ENCODE data around the gene TBC1D13. TPM values are rescaled to one million over a fixed set of nuclear protein-coding genes. Genes with fewer than 3 reads are reported as not detected.
A peak's percentile ranks its signal among the peaks of the same experiment; 100 is the strongest.

Gene TBC1D13
- total RNA-seq, 5 donors from 2014 or later (not counting 1 experiment from before 2014, with no cell fraction given), result 27.6 to 34.3 (median 31.8) TPM

GRCh38 chr9:128802482-128802881, 15.4 kb downstream of the TBC1D13 start:
- no peak overlapping the region for H3K27ac ChIP-seq (ENCODE audit: low read length)
- POLR2A ChIA-PET, result no interaction called here
- Mint-ChIP-seq H3K4me1 (no peaks in the 10 kb centered on the region), H3K27me3 (no peaks in the 10 kb centered on the region), H3K36me3 (peaks cover 42% of the 10 kb centered on the region), H3K4me3 (no peak overlapping the region), H3K27ac (no peak overlapping the region), H3K9me3 (no peaks in the 10 kb centered on the region)
- H3K9me3 ChIP-seq, result no peaks in the 10 kb centered on the region
- no peaks in the 10 kb centered on the region for H3K4me1 ChIP-seq (ENCODE audit: control insufficient read depth in 1 of 2, extremely low read depth in 1 of 2, insufficient read depth in 2 of 2, low read length in 2 of 2)
- CTCF ChIA-PET, result no interaction called here
- DNase-seq, result no peak
- no peak for ATAC-seq (replicated peaks in 1 of 4)
- H3K36me3 ChIP-seq (ENCODE audit: control insufficient read depth in 2 of 2, extremely low read depth in 1 of 2, insufficient read depth in 1 of 2, low read length in 1 of 2), result peaks cover 21 to 69% of the 10 kb centered on the region in 2 donors
- no peaks in the 10 kb centered on the region for H3K27me3 ChIP-seq (replicated peaks in 1 of 2; ENCODE audit: control insufficient read depth in 2 of 2, extremely low read depth in 1 of 2, insufficient read depth in 2 of 2, low read length in 1 of 2)
- 96% methylated on average over 4 of the region's 4 CpGs for WGBS (ENCODE audit: insufficient coverage)
- no peak overlapping the region for H3K4me3 ChIP-seq (ENCODE audit: control insufficient read depth in 1 of 2, extremely low read depth in 1 of 2, low read length in 1 of 2)

GRCh38 chr9:128805661-128806060, 18.6 kb downstream of the TBC1D13 start:
- 98% methylated on average over 14 of the region's 14 CpGs for WGBS (ENCODE audit: insufficient coverage)
- POLR2A ChIA-PET, result no interaction called here
- Histone ChIP-seq H3K27ac (ENCODE audit: low read length) (no peak overlapping the region), H3K9me3 (no peaks in the 10 kb centered on the region), H3K4me1 (ENCODE audit: control insufficient read depth in 1 of 2, extremely low read depth in 1 of 2, insufficient read depth in 2 of 2, low read length in 2 of 2) (no peaks in the 10 kb centered on the region), H3K4me3 (ENCODE audit: control insufficient read depth in 1 of 2, extremely low read depth in 1 of 2, low read length in 1 of 2) (no peak overlapping the region), H3K27me3 (replicated peaks in 1 of 2; ENCODE audit: control insufficient read depth in 2 of 2, extremely low read depth in 1 of 2, insufficient read depth in 2 of 2, low read length in 1 of 2) (no peaks in the 10 kb centered on the region), H3K36me3 (ENCODE audit: control insufficient read depth in 2 of 2, extremely low read depth in 1 of 2, insufficient read depth in 1 of 2, low read length in 1 of 2) (peaks cover 16 to 50% of the 10 kb centered on the region in 2 donors)
- no peaks in the 10 kb centered on the region for H3K27me3 Mint-ChIP-seq
- no peak for DNase-seq
- H3K27ac Mint-ChIP-seq, result no peak overlapping the region
- H3K4me1 Mint-ChIP-seq, result no peaks in the 10 kb centered on the region
- ATAC-seq (replicated peaks in 1 of 4), result no peak
- CTCF ChIA-PET, result no interaction called here
- peaks cover 32% of the 10 kb centered on the region for H3K36me3 Mint-ChIP-seq
- no peaks in the 10 kb centered on the region for H3K9me3 Mint-ChIP-seq
- no peak overlapping the region for H3K4me3 Mint-ChIP-seq

GRCh38 chr9:128807827-128808226, 20.8 kb downstream of the TBC1D13 start:
- no peaks in the 10 kb centered on the region for H3K9me3 ChIP-seq
- H3K27me3 Mint-ChIP-seq, result no peaks in the 10 kb centered on the region
- H3K9me3 Mint-ChIP-seq, result no peaks in the 10 kb centered on the region
- peaks cover 16 to 43% of the 10 kb centered on the region in 2 donors for H3K36me3 ChIP-seq (ENCODE audit: control insufficient read depth in 2 of 2, extremely low read depth in 1 of 2, insufficient read depth in 1 of 2, low read length in 1 of 2)
- H3K36me3 Mint-ChIP-seq, result peaks cover 23% of the 10 kb centered on the region
- ATAC-seq (replicated peaks in 1 of 4) (no peak), DNase-seq (no peak)
- H3K4me3 Mint-ChIP-seq, result no peak overlapping the region
- 84% methylated on average over 14 of the region's 14 CpGs for WGBS (ENCODE audit: insufficient coverage)
- H3K4me1 ChIP-seq (ENCODE audit: control insufficient read depth in 1 of 2, extremely low read depth in 1 of 2, insufficient read depth in 2 of 2, low read length in 2 of 2), result no peaks in the 10 kb centered on the region
- no peak overlapping the region for H3K27ac ChIP-seq (ENCODE audit: low read length)
- no peaks in the 10 kb centered on the region for H3K4me1 Mint-ChIP-seq
- ChIA-PET CTCF (no interaction called here), POLR2A (no interaction called here)
- no peak overlapping the region for H3K4me3 ChIP-seq (ENCODE audit: control insufficient read depth in 1 of 2, extremely low read depth in 1 of 2, low read length in 1 of 2)
- H3K27me3 ChIP-seq (replicated peaks in 1 of 2; ENCODE audit: control insufficient read depth in 2 of 2, extremely low read depth in 1 of 2, insufficient read depth in 2 of 2, low read length in 1 of 2), result no peaks in the 10 kb centered on the region
- H3K27ac Mint-ChIP-seq, result no peak overlapping the region

GRCh38 chr9:128808543-128808942, 21.5 kb downstream of the TBC1D13 start:
- POLR2A ChIA-PET, result interaction anchor here in 1 of 2 donors (0.6 kb wide), 1 partner anchor 100 kb away, joined by 11 read pairs; no protein-coding TSS in a partner anchor

GRCh38 chr9:128809036-128809599, 22.1 kb downstream of the TBC1D13 start:
- 94% methylated on average over 11 of the region's 12 CpGs for WGBS (ENCODE audit: insufficient coverage)
- Histone ChIP-seq H3K27ac (ENCODE audit: low read length) (no peak overlapping the region), H3K27me3 (replicated peaks in 1 of 2; ENCODE audit: control insufficient read depth in 2 of 2, extremely low read depth in 1 of 2, insufficient read depth in 2 of 2, low read length in 1 of 2) (no peaks in the 10 kb centered on the region), H3K4me1 (ENCODE audit: control insufficient read depth in 1 of 2, extremely low read depth in 1 of 2, insufficient read depth in 2 of 2, low read length in 2 of 2) (no peaks in the 10 kb centered on the region), H3K4me3 (ENCODE audit: control insufficient read depth in 1 of 2, extremely low read depth in 1 of 2, low read length in 1 of 2) (no peak overlapping the region), H3K36me3 (ENCODE audit: control insufficient read depth in 2 of 2, extremely low read depth in 1 of 2, insufficient read depth in 1 of 2, low read length in 1 of 2) (peaks cover 16 to 32% of the 10 kb centered on the region in 2 donors), H3K9me3 (no peaks in the 10 kb centered on the region)
- Mint-ChIP-seq H3K4me3 (no peak overlapping the region), H3K27ac (no peak overlapping the region), H3K27me3 (no peaks in the 10 kb centered on the region), H3K4me1 (no peaks in the 10 kb centered on the region), H3K9me3 (no peaks in the 10 kb centered on the region), H3K36me3 (peaks cover 11% of the 10 kb centered on the region)
- ChIA-PET CTCF (no interaction called here), POLR2A (interaction anchor here in 1 of 2 donors (0.6 kb wide), 1 partner anchor 101 kb away, joined by 11 read pairs; no protein-coding TSS in a partner anchor)
- DNase-seq (no peak), ATAC-seq (replicated peaks in 1 of 4) (peak in 1 of 4 experiments; percentile 41)

More at GRCh38 chr9:128808543-128808942, 21.5 kb downstream of the TBC1D13 start:
- peak overlapping the region in 1 of 2 donors; percentile 15 for H3K27ac Mint-ChIP-seq
- Histone ChIP-seq H3K27me3 (replicated peaks in 1 of 2; ENCODE audit: control insufficient read depth in 2 of 2, extremely low read depth in 1 of 2, insufficient read depth in 2 of 2, low read length in 1 of 2) (no peaks in the 10 kb centered on the region), H3K27ac (ENCODE audit: low read length) (no peak overlapping the region), H3K9me3 (no peaks in the 10 kb centered on the region), H3K4me3 (ENCODE audit: control insufficient read depth in 1 of 2, extremely low read depth in 1 of 2, low read length in 1 of 2) (no peak overlapping the region), H3K36me3 (ENCODE audit: control insufficient read depth in 2 of 2, extremely low read depth in 1 of 2, insufficient read depth in 1 of 2, low read length in 1 of 2) (peaks cover 16 to 37% of the 10 kb centered on the region in 2 donors), H3K4me1 (ENCODE audit: control insufficient read depth in 1 of 2, extremely low read depth in 1 of 2, insufficient read depth in 2 of 2, low read length in 2 of 2) (no peaks in the 10 kb centered on the region)
- no peaks in the 10 kb centered on the region for H3K4me1 Mint-ChIP-seq
- DNase-seq, result no peak
- CTCF ChIA-PET, result no interaction called here
- WGBS (ENCODE audit: insufficient coverage), result 83% methylated on average over 1 of the region's 3 CpGs
- H3K4me3 Mint-ChIP-seq, result no peak overlapping the region
- H3K9me3 Mint-ChIP-seq, result no peaks in the 10 kb centered on the region
- H3K36me3 Mint-ChIP-seq, result peaks cover 17% of the 10 kb centered on the region
- no peak for ATAC-seq (replicated peaks in 1 of 4)
- H3K27me3 Mint-ChIP-seq, result no peaks in the 10 kb centered on the region

- Mint-ChIP-seq H3K4me3 (no peak overlapping the region), H3K36me3 (peaks cover 11% of the 10 kb centered on the region), H3K27me3 (no peaks in the 10 kb centered on the region), H3K4me1 (no peaks in the 10 kb centered on the region), H3K27ac (no peak overlapping the region), H3K9me3 (no peaks in the 10 kb centered on the region)
- peaks cover 15 to 30% of the 10 kb centered on the region in 2 donors for H3K36me3 ChIP-seq (ENCODE audit: control insufficient read depth in 2 of 2, extremely low read depth in 1 of 2, insufficient read depth in 1 of 2, low read length in 1 of 2)
- no peaks in the 10 kb centered on the region for H3K9me3 ChIP-seq
- no peaks in the 10 kb centered on the region for H3K27me3 ChIP-seq (replicated peaks in 1 of 2; ENCODE audit: control insufficient read depth in 2 of 2, extremely low read depth in 1 of 2, insufficient read depth in 2 of 2, low read length in 1 of 2)
- ChIA-PET POLR2A (interaction anchor here in 1 of 2 donors (0.6 kb wide), 1 partner anchor 88 kb away, joined by 3 read pairs; no protein-coding TSS in a partner anchor), CTCF (interaction anchor here in 1 of 2 donors (0.6 kb wide), 1 partner anchor 385 kb away, joined by 3 read pairs; no protein-coding TSS in a partner anchor)
- ATAC-seq (replicated peaks in 1 of 4) (peak in 1 of 4 experiments; percentile 14), DNase-seq (no peak)
- H3K4me1 ChIP-seq (ENCODE audit: control insufficient read depth in 1 of 2, extremely low read depth in 1 of 2, insufficient read depth in 2 of 2, low read length in 2 of 2), result no peaks in the 10 kb centered on the region
- H3K27ac ChIP-seq (ENCODE audit: low read length), result no peak overlapping the region
- WGBS (ENCODE audit: insufficient coverage), result 100% methylated on average over 1 of the region's 2 CpGs
- no peak overlapping the region for H3K4me3 ChIP-seq (ENCODE audit: control insufficient read depth in 1 of 2, extremely low read depth in 1 of 2, low read length in 1 of 2)
Measured at GRCh38 chr9:128809831-128810230, 22.8 kb downstream of the TBC1D13 start.

All from T-cell (primary cell).